ENCODE measurements around the gene DGCR8.

- no peak for TF ChIP-seq POLR2A (IDR thresholded peaks at IDR 0.05)
- TF ChIP-seq, protein P1, sequence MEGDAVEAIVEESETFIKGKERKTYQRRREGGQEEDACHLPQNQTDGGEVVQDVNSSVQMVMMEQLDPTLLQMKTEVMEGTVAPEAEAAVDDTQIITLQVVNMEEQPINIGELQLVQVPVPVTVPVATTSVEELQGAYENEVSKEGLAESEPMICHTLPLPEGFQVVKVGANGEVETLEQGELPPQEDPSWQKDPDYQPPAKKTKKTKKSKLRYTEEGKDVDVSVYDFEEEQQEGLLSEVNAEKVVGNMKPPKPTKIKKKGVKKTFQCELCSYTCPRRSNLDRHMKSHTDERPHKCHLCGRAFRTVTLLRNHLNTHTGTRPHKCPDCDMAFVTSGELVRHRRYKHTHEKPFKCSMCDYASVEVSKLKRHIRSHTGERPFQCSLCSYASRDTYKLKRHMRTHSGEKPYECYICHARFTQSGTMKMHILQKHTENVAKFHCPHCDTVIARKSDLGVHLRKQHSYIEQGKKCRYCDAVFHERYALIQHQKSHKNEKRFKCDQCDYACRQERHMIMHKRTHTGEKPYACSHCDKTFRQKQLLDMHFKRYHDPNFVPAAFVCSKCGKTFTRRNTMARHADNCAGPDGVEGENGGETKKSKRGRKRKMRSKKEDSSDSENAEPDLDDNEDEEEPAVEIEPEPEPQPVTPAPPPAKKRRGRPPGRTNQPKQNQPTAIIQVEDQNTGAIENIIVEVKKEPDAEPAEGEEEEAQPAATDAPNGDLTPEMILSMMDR (IDR thresholded peaks at IDR 0.05) = no peak
These were observed 14.0 kb upstream of the DGCR8 start for GRCh38 chr22:20065896-20066616.

All from uterus (tissue), 2 donors.